ENCODE results near the gene NPAS3.

Gene NPAS3

GRCh38 chr14:33782923-33783322 lies 844.2 kb downstream of the NPAS3 start:
- no peak for TF ChIP-seq CTCF (IDR thresholded peaks at IDR 0.05; ENCODE audit: borderline replicate concordance, insufficient read depth, low read depth, low read length)
- no peak overlapping the region for H3K4me3 ChIP-seq (ENCODE audit: low read depth, low read length)

- no peak for TF ChIP-seq CTCF (IDR thresholded peaks at IDR 0.05; ENCODE audit: borderline replicate concordance, insufficient read depth, low read depth, low read length)
- H3K4me3 ChIP-seq (ENCODE audit: low read depth, low read length), result no peak overlapping the region
These were observed 847.6 kb downstream of the NPAS3 start for GRCh38 chr14:33786091-33786825.

- no peak overlapping the region for H3K4me3 ChIP-seq (ENCODE audit: low read depth, low read length)
- TF ChIP-seq CTCF (IDR thresholded peaks at IDR 0.05; ENCODE audit: borderline replicate concordance, insufficient read depth, low read depth, low read length), result no peak
These were observed 849.5 kb downstream of the NPAS3 start for GRCh38 chr14:33788161-33788560.

GRCh38 chr14:33790996-33791395 lies 852.3 kb downstream of the NPAS3 start:
- TF ChIP-seq CTCF (IDR thresholded peaks at IDR 0.05; ENCODE audit: borderline replicate concordance, insufficient read depth, low read depth, low read length), result no peak

GRCh38 chr14:33792009-33792719 lies 853.5 kb downstream of the NPAS3 start:
- no peak for TF ChIP-seq CTCF (IDR thresholded peaks at IDR 0.05; ENCODE audit: borderline replicate concordance, insufficient read depth, low read depth, low read length)
- H3K4me3 ChIP-seq (ENCODE audit: low read depth, low read length), result no peak overlapping the region

More at GRCh38 chr14:33790996-33791395, 852.3 kb downstream of the NPAS3 start:
- no peak overlapping the region for H3K4me3 ChIP-seq (ENCODE audit: low read depth, low read length)

GRCh38 chr14:33792720-33793368 lies 854.2 kb downstream of the NPAS3 start:
- TF ChIP-seq CTCF (IDR thresholded peaks at IDR 0.05; ENCODE audit: borderline replicate concordance, insufficient read depth, low read depth, low read length), result peak; percentile 91

More at GRCh38 chr14:33792720-33793368, 854.2 kb downstream of the NPAS3 start:
- H3K4me3 ChIP-seq (ENCODE audit: low read depth, low read length), result no peak overlapping the region

All from GM12875 (cell line).